GM12873 (cell line): ENCODE measurements around the gene GPRC5B.

Experiments used
- CTCF ChIP-seq: IDR thresholded peaks from 2 replicates; pipeline ENCODE4 v1.5.1; 2012; ENCODE audit warnings: low read depth, mild to moderate bottlenecking, moderate library complexity, low read length, control low read depth; ENCODE audit not compliant: insufficient read depth; ENCODE audit errors: missing control alignments

GPRC5B gene

GRCh38 chr16:19853132-19853741, 31.4 kb downstream of the GPRC5B start:
- TF ChIP-seq CTCF, result no peak

- no peak for TF ChIP-seq CTCF
Observed at GRCh38 chr16:19851476-19851875, 33.2 kb downstream of the GPRC5B start.

DNA sequence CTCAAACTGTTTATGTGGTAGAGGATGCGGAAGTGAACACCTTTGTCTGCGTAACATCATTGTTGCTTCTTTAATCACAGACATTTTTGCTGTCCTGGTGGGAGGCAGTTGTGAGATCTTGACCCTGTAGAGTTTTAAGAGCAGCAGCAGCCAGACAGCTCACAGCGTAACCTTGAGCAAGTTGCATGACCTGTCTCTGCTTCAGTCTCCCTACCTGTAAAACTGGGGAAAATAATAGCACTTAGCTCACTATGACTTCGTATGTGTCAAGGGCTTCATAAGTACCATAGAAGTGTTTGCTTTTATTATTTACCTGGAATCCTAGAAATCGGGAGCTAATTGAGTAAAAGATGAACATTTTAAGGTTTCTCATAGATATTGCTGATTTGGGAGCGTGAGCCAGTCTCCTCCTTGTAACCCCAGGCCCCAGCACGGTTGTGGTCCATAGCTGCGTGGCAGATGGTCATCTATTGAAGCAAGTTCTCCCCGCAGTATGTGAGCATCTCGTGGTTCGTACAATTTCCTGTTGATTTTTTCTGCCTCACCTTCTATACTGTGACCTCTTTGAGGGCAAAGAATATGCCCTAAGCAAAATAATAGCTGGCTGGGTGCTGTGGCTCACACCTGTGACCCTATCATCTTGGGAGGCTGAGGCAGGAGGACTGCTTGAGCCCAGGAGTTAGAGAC, 34.4 kb downstream of the GPRC5B start:
- TF ChIP-seq CTCF, result no peak

DNA sequence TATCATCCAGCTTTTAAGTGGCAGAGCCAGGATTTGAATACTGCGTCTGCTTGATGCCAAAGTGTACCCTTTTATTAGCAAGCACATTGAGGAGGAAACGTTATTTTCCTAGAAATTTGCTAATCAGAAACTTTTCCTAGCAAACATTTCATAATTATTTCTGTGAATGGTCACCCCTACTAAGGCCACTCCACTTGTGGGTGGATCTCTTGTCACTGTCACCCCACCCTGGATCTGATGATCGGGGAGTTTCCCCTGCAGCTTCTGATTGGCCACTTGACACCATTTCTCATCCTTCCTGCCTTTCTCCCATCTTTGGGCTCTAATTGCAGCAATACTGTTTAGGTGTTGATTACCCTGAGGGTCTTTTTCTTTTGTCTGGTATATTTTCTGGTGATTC, 35.9 kb downstream of the GPRC5B start:
- TF ChIP-seq CTCF, result no peak

DNA sequence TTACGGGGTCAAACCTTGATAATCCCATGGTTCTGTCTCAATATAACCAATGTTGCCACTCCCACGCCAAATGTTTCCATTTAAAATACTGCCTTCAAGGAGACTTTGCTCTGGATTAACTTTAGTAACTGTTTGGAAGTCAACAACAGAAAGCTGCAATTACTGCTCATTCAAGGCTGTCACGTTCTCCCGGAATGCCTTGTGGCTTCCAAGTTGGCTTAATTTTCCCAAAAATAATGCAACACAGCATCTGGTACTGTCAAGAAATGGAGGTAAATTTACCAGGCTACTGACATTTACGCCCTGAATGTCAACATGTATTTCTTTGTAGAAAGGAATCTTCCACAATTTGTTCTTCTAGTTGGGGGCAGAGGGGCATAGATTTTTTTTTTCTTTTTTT, 38.2 kb downstream of the GPRC5B start:
- TF ChIP-seq CTCF, result no peak

DNA sequence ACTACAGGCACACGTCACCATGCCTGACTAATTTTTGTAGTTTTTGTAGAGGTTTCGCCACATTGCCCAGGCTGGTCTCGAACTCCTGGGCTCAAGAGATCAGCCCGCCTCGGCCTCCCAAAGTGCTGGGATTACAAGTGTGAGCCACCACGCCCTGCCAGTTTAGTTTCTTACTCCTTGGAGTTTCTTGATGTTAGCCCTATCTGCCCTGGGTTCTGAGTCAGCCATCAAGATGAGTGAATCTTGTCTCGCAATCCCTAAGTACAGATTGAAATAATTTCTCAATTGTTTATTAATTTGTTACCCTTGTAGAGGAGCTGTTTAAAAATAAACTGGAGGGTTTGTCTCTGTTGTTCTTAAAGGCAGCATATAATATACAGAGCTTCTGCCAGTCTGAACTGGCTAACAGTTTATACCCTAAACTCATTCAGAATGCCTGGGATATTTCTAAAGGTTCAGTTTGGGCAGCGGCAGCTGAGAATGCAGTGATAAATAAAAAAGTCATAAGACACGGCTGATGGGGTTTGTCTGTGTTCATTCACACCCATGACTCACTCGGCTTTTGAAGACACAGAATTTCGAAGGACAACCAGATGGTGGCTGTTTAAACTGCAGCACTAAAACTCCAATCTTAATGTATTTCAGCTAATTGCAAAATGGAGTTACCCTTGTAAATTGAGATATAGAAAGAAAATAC, 39.6 kb downstream of the GPRC5B start:
- no peak for TF ChIP-seq CTCF

GRCh38 chr16:19843371-19843770, 41.3 kb downstream of the GPRC5B start:
- no peak for TF ChIP-seq CTCF
